CD4-positive, alpha-beta T cell (primary cell): ENCODE data around the gene HOXD11. TPM values are rescaled to one million over a fixed set of nuclear protein-coding genes. Genes with fewer than 3 reads are reported as not detected.

ENCODE experiments used
- ATAC-seq: fragments of 200-7000 bp; cut with Tn5 transposase; one replicate; pipeline ENCODE4 v1.10.0; 2022; ENCODE audit warnings: mild to moderate bottlenecking; ENCODE audit not compliant: poor library complexity
- CTCF ChIA-PET: fragments of 350-600 bp; sonication (Branson Sonifier 250); formaldehyde crosslinking; loops from one replicate; lab custom pipeline; 2021; ENCODE audit warnings: antibody characterized with exemption, inconsistent platforms; lab: Charles Lee
- POLR2A ChIA-PET: fragments of 350-600 bp; sonication (Branson Sonifier 250); formaldehyde crosslinking; loops from one replicate; lab custom pipeline; 2021; ENCODE audit warnings: antibody characterized with exemption, inconsistent platforms; lab: Charles Lee
- DNase-seq, 14 experiments: peaks; one replicate each; pipeline ENCODE4 v3.0.0-alpha.2; 2013 to 2020; ENCODE audit warnings: mixed read lengths in 2 of 14
- H3K27ac ChIP-seq, 2 donors: one replicate each; pipeline versions ENCODE4 v1.5.1 to v1.7.0; 2013; ENCODE audit warnings: low read length in 2 of 2, low read depth in 1 of 2, mild to moderate bottlenecking in 1 of 2
- H3K27me3 ChIP-seq, 2 experiments: 1 replicate in 1 of 2; 2 replicates in 1 of 2; pipeline versions ENCODE4 v1.6.1 to v1.7.0; 2013; ENCODE audit warnings: low read length in 2 of 2, control low read depth in 1 of 2, mild to moderate bottlenecking in 1 of 2, moderate library complexity in 1 of 2; ENCODE audit not compliant: insufficient read depth in 2 of 2, control insufficient read depth in 1 of 2
- H3K36me3 ChIP-seq: one replicate; pipeline ENCODE4 v1.6.1; 2013; ENCODE audit warnings: low read length, control low read depth; ENCODE audit not compliant: insufficient read depth
- H3K4me1 ChIP-seq: one replicate; pipeline ENCODE4 v1.6.1; 2013; ENCODE audit warnings: low read length, control low read depth; ENCODE audit not compliant: insufficient read depth
- H3K4me3 ChIP-seq: one replicate; pipeline ENCODE4 v1.5.1; 2013; ENCODE audit warnings: mild to moderate bottlenecking, low read length, moderate library complexity
- H3K9me3 ChIP-seq, 2 experiments: 1 replicate in 1 of 2; 2 replicates in 1 of 2; pipeline versions ENCODE4 v1.6.1 to v1.7.0; 2013; ENCODE audit warnings: low read length in 2 of 2, mild to moderate bottlenecking in 2 of 2, control low read depth in 1 of 2, moderate library complexity in 1 of 2; ENCODE audit not compliant: control insufficient read depth in 1 of 2, insufficient read depth in 1 of 2
- H3K27ac Mint-ChIP-seq: one replicate; pipeline ENCODE4 v1.8.0; 2020; ENCODE audit warnings: mixed read lengths
- H3K27me3 Mint-ChIP-seq: one replicate; pipeline ENCODE4 v1.8.0; 2021; ENCODE audit warnings: mixed read lengths
- H3K36me3 Mint-ChIP-seq: one replicate; pipeline ENCODE4 v1.8.0; 2021; ENCODE audit warnings: low read depth, mixed read lengths
- H3K4me1 Mint-ChIP-seq: one replicate; pipeline ENCODE4 v1.8.0; 2021; ENCODE audit warnings: low read depth, mixed read lengths
- H3K4me3 Mint-ChIP-seq: one replicate; pipeline ENCODE4 v1.8.0; 2020; ENCODE audit warnings: mild to moderate bottlenecking, mixed read lengths
- H3K9me3 Mint-ChIP-seq: one replicate; pipeline ENCODE4 v1.8.0; 2020; ENCODE audit warnings: mixed read lengths
- CTCF ChIP-seq: fragments of 200-600 bp; IDR thresholded peaks from one replicate; pipeline ENCODE4 v1.8.0; 2022; ENCODE audit warnings: antibody characterized with exemption, mild to moderate bottlenecking
- intact Hi-C, 2 experiments: fragments of 100-400 bp; cut with DNase I in 1 of 2; cut with micrococcal nuclease in 1 of 2; formaldehyde crosslinking; loops; one replicate each; pipeline versions ENCODE4 v1.15.1 to v1.9.0; 2023 to 2025; cut with DNase I, micrococcal nuclease
- total RNA-seq, 174 experiments: library from RNA in 2 of 174; stranded (reverse) in 2 of 174; gene quantifications; one replicate each; pipeline ENCODE4 v1.2.3 and lab custom pipeline; 2021 to 2026

The HOXD11 gene
- total RNA-seq, 2 experiments from 2014 or later = not detected

GRCh38 chr2:176076796-176077195 is 30.3 kb upstream of the HOXD11 start:
- DNase-seq (no peak), ATAC-seq (no peak)
- Histone ChIP-seq H3K27me3 (peaks cover 84 to 92% of the 10 kb centered on the region in 2 experiments), H3K27ac (no peak overlapping the region), H3K4me3 (no peak overlapping the region), H3K9me3 (peaks cover 41 to 54% of the 10 kb centered on the region in 2 experiments), H3K36me3 (no peaks in the 10 kb centered on the region), H3K4me1 (peaks cover 20% of the 10 kb centered on the region)
- TF ChIP-seq CTCF = no peak
- Mint-ChIP-seq H3K9me3 (peaks cover 16% of the 10 kb centered on the region), H3K36me3 (peaks cover 27% of the 10 kb centered on the region), H3K4me1 (peaks cover 22% of the 10 kb centered on the region), H3K4me3 (no peak overlapping the region), H3K27me3 (peaks cover 88% of the 10 kb centered on the region), H3K27ac (no peak overlapping the region)
- intact Hi-C loops = loop anchor here in 1 of 2 experiments (5.0 kb wide), 1 partner anchor 36 kb away; no protein-coding TSS in a partner anchor
- POLR2A ChIA-PET = no interaction called here
- CTCF ChIA-PET = interaction anchor here (1.3 kb wide), 1 partner anchor 21 kb away, joined by 3 read pairs; no protein-coding TSS in a partner anchor

- Mint-ChIP-seq H3K9me3 (peaks cover 19% of the 10 kb centered on the region), H3K27me3 (peaks cover 86% of the 10 kb centered on the region), H3K27ac (peak overlapping the region; percentile 83), H3K4me3 (peak overlapping the region; percentile 73), H3K36me3 (peaks cover 39% of the 10 kb centered on the region), H3K4me1 (peaks cover 24% of the 10 kb centered on the region)
- peaks cover 85 to 92% of the 10 kb centered on the region in 2 experiments for H3K27me3 ChIP-seq
- H3K9me3 ChIP-seq = peaks cover 50 to 73% of the 10 kb centered on the region in 2 experiments
- H3K4me1 ChIP-seq = peaks cover 30% of the 10 kb centered on the region
- no peak for TF ChIP-seq CTCF
- ChIA-PET CTCF (no interaction called here), POLR2A (no interaction called here)
- intact Hi-C loops = loop anchor here in 1 of 2 experiments (5.0 kb wide), 1 partner anchor 34 kb away; no protein-coding TSS in a partner anchor
- no peak overlapping the region for H3K27ac ChIP-seq
- DNase-seq (no peak), ATAC-seq (no peak)
- H3K4me3 ChIP-seq = no peak overlapping the region
- no peaks in the 10 kb centered on the region for H3K36me3 ChIP-seq
Observed at GRCh38 chr2:176078541-176079284, 28.4 kb upstream of the HOXD11 start.

DNA sequence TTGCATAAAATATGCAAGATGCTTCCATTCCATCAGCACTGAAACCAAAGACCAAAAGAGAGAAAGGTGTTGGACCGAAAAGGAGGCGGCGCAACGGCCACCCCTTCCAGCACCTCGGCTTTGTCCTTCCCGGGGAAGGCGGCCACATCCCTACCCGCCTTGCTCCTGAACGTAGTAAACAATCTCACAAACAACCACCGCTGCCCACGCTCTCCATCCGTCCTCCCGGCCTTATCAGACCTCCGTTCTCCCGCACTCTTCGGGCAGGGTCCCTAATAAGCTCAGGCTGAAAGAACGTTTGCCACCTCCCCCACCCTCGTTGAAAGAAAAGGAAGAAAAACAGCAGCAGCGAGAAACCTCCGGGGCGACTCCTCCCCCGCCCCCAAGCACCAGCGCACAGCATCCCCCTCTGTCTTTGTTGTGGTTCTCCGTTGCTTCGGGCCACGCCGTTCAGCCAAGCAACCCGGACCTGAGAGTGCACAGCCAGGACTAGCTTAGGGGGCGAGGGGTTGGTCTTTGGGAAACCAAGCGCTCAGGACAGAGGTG is 27.7 kb upstream of the HOXD11 start:
- Histone ChIP-seq H3K27me3 (peaks cover 85 to 92% of the 10 kb centered on the region in 2 experiments), H3K27ac (no peak overlapping the region), H3K36me3 (no peaks in the 10 kb centered on the region), H3K4me1 (peaks cover 30% of the 10 kb centered on the region), H3K9me3 (peaks cover 57 to 80% of the 10 kb centered on the region in 2 experiments), H3K4me3 (no peak overlapping the region)
- Mint-ChIP-seq H3K9me3 (peaks cover 19% of the 10 kb centered on the region), H3K27ac (peak overlapping the region; percentile 83), H3K27me3 (peaks cover 86% of the 10 kb centered on the region), H3K36me3 (peaks cover 43% of the 10 kb centered on the region), H3K4me3 (peak overlapping the region; percentile 73), H3K4me1 (peaks cover 29% of the 10 kb centered on the region)
- no peak for DNase-seq
- POLR2A ChIA-PET = no interaction called here
- no peak for TF ChIP-seq CTCF
- CTCF ChIA-PET = no interaction called here
- intact Hi-C loops = loop anchor here in 1 of 2 experiments (5.0 kb wide), 1 partner anchor 33 kb away; no protein-coding TSS in a partner anchor
- ATAC-seq = no peak
